Esophagus muscularis mucosa (tissue), 3 donors: ENCODE data around the gene AFF3.

Experiments used
- CTCF ChIP-seq, 3 experiments: fragments of 200-600 bp in 2 of 3; fragments of 450-650 bp in 1 of 3; sonication (generic) in 2 of 3; IDR thresholded peaks; one replicate each; pipeline ENCODE4 v1.5.1; 2017 to 2019; ENCODE audit warnings: antibody characterized with exemption in 3 of 3, mild to moderate bottlenecking in 2 of 3, moderate library complexity in 1 of 3
- POLR2A ChIP-seq: fragments of 450-650 bp; IDR thresholded peaks from one replicate; pipeline ENCODE4 v1.6.1; 2017; ENCODE audit warnings: antibody characterized with exemption, moderate library complexity, mild to moderate bottlenecking, low read depth
- POLR2AphosphoS5 ChIP-seq, 2 donors: sonication (generic); formaldehyde crosslinking; IDR thresholded peaks; one replicate each; pipeline ENCODE4 v1.6.1; 2017; ENCODE audit warnings: antibody characterized with exemption in 2 of 2

- no peak for TF ChIP-seq CTCF (IDR thresholded peaks at IDR 0.05)
- no peak for TF ChIP-seq POLR2A
- no peak for TF ChIP-seq POLR2AphosphoS5 (IDR thresholded peaks at IDR 0.05)
Observed at GRCh38 chr2:99959261-99960014, 183.0 kb downstream of the AFF3 start.
